HG02798 (cell line): ENCODE measurements around the gene PSMB3.
A peak's percentile ranks its signal among the peaks of the same experiment; 100 is the strongest.

ENCODE experiments used
- ATAC-seq: cut with Tn5 transposase; IDR thresholded peaks from one replicate; pipeline ENCODE4 v1.9.1; 2021; ENCODE audit warnings: mild to moderate bottlenecking; ENCODE audit not compliant: unreplicated experiment, poor library complexity

PSMB3 gene

GRCh38 chr17:38752308-38753070 is at the start of gene PSMB3:
TSS of gene PSMB3 (plus strand) at chr17:38752741. CDS start at chr17:38752827, 86 bp downstream.
- peak; percentile 87 for ATAC-seq

- no peak for ATAC-seq
Measured at GRCh38 chr17:38702916-38703741, 49.4 kb upstream of the PSMB3 start.

GRCh38 chr17:38703742-38704605 is 48.6 kb upstream of the PSMB3 start:
- ATAC-seq, result peak; percentile 24

GRCh38 chr17:38704606-38705522 is 47.7 kb upstream of the PSMB3 start, which contains the start of gene MLLT6:
TSS of gene MLLT6 (plus strand) at chr17:38705273. CDS start at chr17:38705633, 360 bp downstream.
- peak; percentile 25 for ATAC-seq

GRCh38 chr17:38705523-38705802 is 47.1 kb upstream of the PSMB3 start:
- ATAC-seq, result no peak

- no peak for ATAC-seq
Measured at GRCh38 chr17:38705803-38706504, 46.6 kb upstream of the PSMB3 start.

GRCh38 chr17:38706505-38707216 is 45.9 kb upstream of the PSMB3 start:
- no peak for ATAC-seq

GRCh38 chr17:38707678-38708351 is 44.7 kb upstream of the PSMB3 start:
- no peak for ATAC-seq

GRCh38 chr17:38709104-38709820 is 43.3 kb upstream of the PSMB3 start:
- ATAC-seq, result no peak

- no peak for ATAC-seq
Measured at GRCh38 chr17:38709864-38710603, 42.5 kb upstream of the PSMB3 start.

GRCh38 chr17:38710604-38710962 is 42.0 kb upstream of the PSMB3 start:
- ATAC-seq, result no peak

- no peak for ATAC-seq
Measured at GRCh38 chr17:38710985-38711384, 41.6 kb upstream of the PSMB3 start.

GRCh38 chr17:38711792-38712571 is 40.6 kb upstream of the PSMB3 start:
- ATAC-seq, result no peak

GRCh38 chr17:38712593-38712992 is 39.9 kb upstream of the PSMB3 start:
- no peak for ATAC-seq

GRCh38 chr17:38713456-38714075 is 39.0 kb upstream of the PSMB3 start:
- ATAC-seq, result no peak
